DOHH2 (cell line): ENCODE measurements around the gene ENO2.

Experiments
- H3F3A ChIP-seq: fragments of 200-600 bp; sonication (generic), shearing (Covaris generic); 2 replicates; pipeline ENCODE4 v1.6.0; 2016; ENCODE audit warnings: antibody characterized with exemption, mild to moderate bottlenecking; ENCODE audit not compliant: control insufficient read depth, insufficient read depth
- H3K27ac ChIP-seq: fragments of 200-600 bp; sonication (generic); 2 replicates; pipeline ENCODE4 v1.5.1; 2014; ENCODE audit warnings: low read depth, mild to moderate bottlenecking, low read length, moderate library complexity
- H3K27me3 ChIP-seq: fragments of 200-600 bp; sonication (generic); 2 replicates; pipeline ENCODE4 v1.6.1; 2014; ENCODE audit warnings: mild to moderate bottlenecking, low read length, mixed read lengths; ENCODE audit not compliant: control insufficient read depth
- H3K36me3 ChIP-seq: fragments of 200-600 bp; sonication (generic); 2 replicates; pipeline ENCODE4 v1.6.1; 2014; ENCODE audit warnings: mild to moderate bottlenecking, low read length, moderate library complexity, mixed read lengths; ENCODE audit not compliant: control insufficient read depth
- H3K4me1 ChIP-seq: fragments of 200-600 bp; sonication (generic); 2 replicates; pipeline ENCODE4 v1.6.1; 2014; ENCODE audit warnings: mild to moderate bottlenecking, low read length, mixed read lengths; ENCODE audit not compliant: control insufficient read depth
- H3K4me2 ChIP-seq: fragments of 200-600 bp; sonication (generic); 2 replicates; pipeline ENCODE4 v1.6.0; 2014; ENCODE audit warnings: mild to moderate bottlenecking, low read length, moderate library complexity
- H3K4me3 ChIP-seq: fragments of 200-600 bp; sonication (generic); 2 replicates; pipeline ENCODE4 v1.5.1; 2014; ENCODE audit warnings: mild to moderate bottlenecking, low read length, mixed read lengths
- H3K79me2 ChIP-seq: fragments of 200-600 bp; sonication (generic); 2 replicates; pipeline ENCODE4 v1.6.1; 2014; ENCODE audit warnings: mild to moderate bottlenecking, low read length, mixed read lengths; ENCODE audit not compliant: control insufficient read depth
- H3K9me2 ChIP-seq: fragments of 200-600 bp; sonication (generic); replicated peaks from 2 replicates; pipeline ENCODE4 v1.6.1; 2014; ENCODE audit warnings: mild to moderate bottlenecking, low read length, mixed read lengths; ENCODE audit not compliant: control insufficient read depth
- H3K9me3 ChIP-seq: fragments of 200-600 bp; sonication (generic); 2 replicates; pipeline ENCODE4 v1.6.1; 2014; ENCODE audit warnings: antibody characterized with exemption, low read length, mixed read lengths; ENCODE audit not compliant: control insufficient read depth, insufficient read depth
- H4K20me1 ChIP-seq: fragments of 200-600 bp; sonication (generic); 2 replicates; pipeline ENCODE4 v1.6.0; 2014; ENCODE audit warnings: low read depth, mild to moderate bottlenecking, antibody characterized with exemption, low read length, moderate library complexity; ENCODE audit not compliant: control insufficient read depth, insufficient read depth
- EZH2phosphoT487 ChIP-seq: fragments of 200-600 bp; sonication (generic); IDR thresholded peaks from 2 replicates; pipeline ENCODE4 v1.6.1; 2017; ENCODE audit warnings: borderline replicate concordance, mild to moderate bottlenecking, antibody characterized with exemption, low read length, moderate library complexity, mixed read lengths
- TF ChIP-seq, protein P1 (sequence below): fragments of 200-600 bp; sonication (generic); IDR thresholded peaks from one replicate; pipeline ENCODE4 v1.5.1; 2014; ENCODE audit warnings: antibody characterized with exemption, mild to moderate bottlenecking, low read depth, low read length; ENCODE audit not compliant: poor library complexity, severe bottlenecking

Gene ENO2

DNA sequence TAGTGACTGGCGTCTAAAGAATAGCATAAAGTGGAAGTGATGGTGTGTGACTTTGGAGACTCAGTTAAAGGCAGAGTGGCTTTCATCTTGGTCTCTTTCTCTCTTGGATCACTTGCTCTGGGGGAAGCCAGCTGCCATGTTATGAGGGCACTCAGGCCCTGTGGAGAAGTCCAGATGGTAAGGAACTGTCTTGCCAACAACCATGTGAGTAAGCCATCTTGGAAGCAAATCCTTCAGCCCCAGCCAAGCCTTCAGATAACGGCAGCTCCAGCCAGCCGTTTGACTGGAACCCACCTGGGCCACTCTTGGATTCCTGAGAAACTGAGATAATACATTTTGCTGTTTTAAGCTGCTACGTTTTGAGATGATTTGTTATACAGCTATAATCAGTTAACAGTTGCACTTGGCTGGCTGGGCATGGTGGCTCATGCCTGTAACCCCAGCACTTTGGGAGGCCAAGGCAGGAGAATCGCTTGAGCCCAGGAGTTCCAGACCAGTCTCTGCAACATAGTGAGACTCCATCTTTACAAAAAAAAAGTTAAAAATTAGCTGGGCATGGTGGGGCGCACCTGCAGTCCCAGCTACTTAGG, 17.4 kb upstream of the ENO2 start:
- Histone ChIP-seq H3K27ac (no peak overlapping the region), H3K4me3 (no peak overlapping the region), H3K9me2 (no peaks in the 10 kb centered on the region), H3F3A (no peaks in the 10 kb centered on the region), H4K20me1 (no peaks in the 10 kb centered on the region), H3K36me3 (no peaks in the 10 kb centered on the region), H3K4me1 (peaks cover 3% of the 10 kb centered on the region), H3K79me2 (no peaks in the 10 kb centered on the region), H3K9me3 (no peaks in the 10 kb centered on the region), H3K4me2 (no peak overlapping the region), H3K27me3 (no peaks in the 10 kb centered on the region)
- TF ChIP-seq, protein P1, sequence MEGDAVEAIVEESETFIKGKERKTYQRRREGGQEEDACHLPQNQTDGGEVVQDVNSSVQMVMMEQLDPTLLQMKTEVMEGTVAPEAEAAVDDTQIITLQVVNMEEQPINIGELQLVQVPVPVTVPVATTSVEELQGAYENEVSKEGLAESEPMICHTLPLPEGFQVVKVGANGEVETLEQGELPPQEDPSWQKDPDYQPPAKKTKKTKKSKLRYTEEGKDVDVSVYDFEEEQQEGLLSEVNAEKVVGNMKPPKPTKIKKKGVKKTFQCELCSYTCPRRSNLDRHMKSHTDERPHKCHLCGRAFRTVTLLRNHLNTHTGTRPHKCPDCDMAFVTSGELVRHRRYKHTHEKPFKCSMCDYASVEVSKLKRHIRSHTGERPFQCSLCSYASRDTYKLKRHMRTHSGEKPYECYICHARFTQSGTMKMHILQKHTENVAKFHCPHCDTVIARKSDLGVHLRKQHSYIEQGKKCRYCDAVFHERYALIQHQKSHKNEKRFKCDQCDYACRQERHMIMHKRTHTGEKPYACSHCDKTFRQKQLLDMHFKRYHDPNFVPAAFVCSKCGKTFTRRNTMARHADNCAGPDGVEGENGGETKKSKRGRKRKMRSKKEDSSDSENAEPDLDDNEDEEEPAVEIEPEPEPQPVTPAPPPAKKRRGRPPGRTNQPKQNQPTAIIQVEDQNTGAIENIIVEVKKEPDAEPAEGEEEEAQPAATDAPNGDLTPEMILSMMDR, result no peak

GRCh38 chr12:6899427-6899826, 15.0 kb upstream of the ENO2 start:
- Histone ChIP-seq H3K4me2 (no peak overlapping the region), H3K4me1 (peaks cover 9% of the 10 kb centered on the region), H3K9me3 (no peaks in the 10 kb centered on the region), H3K36me3 (no peaks in the 10 kb centered on the region), H3K79me2 (no peaks in the 10 kb centered on the region), H3K27ac (no peak overlapping the region), H3F3A (no peaks in the 10 kb centered on the region), H3K27me3 (no peaks in the 10 kb centered on the region), H3K4me3 (no peak overlapping the region), H3K9me2 (no peaks in the 10 kb centered on the region), H4K20me1 (no peaks in the 10 kb centered on the region)
- no peak for TF ChIP-seq EZH2phosphoT487
- TF ChIP-seq, protein P1, result no peak

GRCh38 chr12:6899837-6900519, 14.4 kb upstream of the ENO2 start:
- Histone ChIP-seq H3K4me3 (no peak overlapping the region), H3K4me2 (no peak overlapping the region)
- TF ChIP-seq, protein P1, result no peak
- no peak for TF ChIP-seq EZH2phosphoT487

More at GRCh38 chr12:6899837-6900519, 14.4 kb upstream of the ENO2 start:
- H3K9me3 ChIP-seq, result no peaks in the 10 kb centered on the region
- H3F3A ChIP-seq, result no peaks in the 10 kb centered on the region
- no peak overlapping the region for H3K27ac ChIP-seq
- H3K4me1 ChIP-seq, result peaks cover 12% of the 10 kb centered on the region
- H3K27me3 ChIP-seq, result no peaks in the 10 kb centered on the region
- no peaks in the 10 kb centered on the region for H3K9me2 ChIP-seq
- H3K36me3 ChIP-seq, result no peaks in the 10 kb centered on the region
- H4K20me1 ChIP-seq, result no peaks in the 10 kb centered on the region
- H3K79me2 ChIP-seq, result no peaks in the 10 kb centered on the region
